Caco-2 (cell line): ENCODE measurements around the gene BTN1A1. TPM values are rescaled to one million over a fixed set of nuclear protein-coding genes. Genes with fewer than 3 reads are reported as not detected.

ENCODE experiments used
- BruUV-seq: library from RNA; stranded (reverse); fragments of 400-500 nt; replicated peaks from 2 replicates; lab custom pipeline; 2021; lab: Mats Ljungman, UMichigan
- CTCF ChIA-PET: fragments of 300-600 bp; sonication (Branson Sonifier 250); formaldehyde crosslinking; loops from one replicate; lab custom pipeline; 2022; ENCODE audit warnings: antibody characterized with exemption; lab: Charles Lee
- POLR2A ChIA-PET: fragments of 300-600 bp; sonication (Branson Sonifier 250); formaldehyde crosslinking; loops from one replicate; lab custom pipeline; 2022; ENCODE audit warnings: antibody characterized with exemption; lab: Charles Lee
- DNase-seq, 2 experiments: peaks; one replicate each; pipeline versions ENCODE4 v3.0.0 to v3.0.0-alpha.2; 2020 to 2022
- H3K27me3 ChIP-seq: replicated peaks from 2 replicates; pipeline ENCODE4 v1.6.0; 2011; ENCODE audit warnings: low read length; ENCODE audit not compliant: control insufficient read depth, insufficient read depth
- H3K36me3 ChIP-seq: 2 replicates; pipeline ENCODE4 v1.5.1; 2011; ENCODE audit warnings: low read length; ENCODE audit not compliant: control insufficient read depth, insufficient read depth
- H3K4me1 ChIP-seq: fragments of 250-450 bp; sonication (Bioruptor Pico); 2 replicates; pipeline ENCODE4 v1.5.1; 2020; ENCODE audit warnings: mild to moderate bottlenecking
- H3K4me3 ChIP-seq: 2 replicates; pipeline ENCODE4 v1.5.1; 2011; ENCODE audit warnings: low read depth, mild to moderate bottlenecking, control low read depth, low read length
- H3K9me3 ChIP-seq: fragments of 250-450 bp; sonication (Bioruptor Pico); 2 replicates; pipeline ENCODE4 v1.5.1; 2020; ENCODE audit warnings: mild to moderate bottlenecking, moderate library complexity
- H3K27ac Mint-ChIP-seq: one replicate; pipeline ENCODE4 v1.8.0; 2022; ENCODE audit warnings: mixed read lengths; ENCODE audit not compliant: unreplicated experiment
- H3K27me3 Mint-ChIP-seq: one replicate; pipeline ENCODE4 v1.8.0; 2022; ENCODE audit warnings: mixed read lengths; ENCODE audit not compliant: insufficient read depth, unreplicated experiment
- H3K36me3 Mint-ChIP-seq: one replicate; pipeline ENCODE4 v1.8.0; 2022; ENCODE audit warnings: mild to moderate bottlenecking, mixed read lengths; ENCODE audit not compliant: insufficient read depth, unreplicated experiment
- H3K4me1 Mint-ChIP-seq: one replicate; pipeline ENCODE4 v1.8.0; 2022; ENCODE audit warnings: low read depth, mixed read lengths; ENCODE audit not compliant: unreplicated experiment
- H3K4me3 Mint-ChIP-seq: one replicate; pipeline ENCODE4 v1.8.0; 2022; ENCODE audit warnings: mild to moderate bottlenecking, moderate library complexity, mixed read lengths; ENCODE audit not compliant: unreplicated experiment
- H3K9me3 Mint-ChIP-seq: one replicate; pipeline ENCODE4 v1.8.0; 2022; ENCODE audit warnings: mixed read lengths; ENCODE audit not compliant: unreplicated experiment
- CTCF ChIP-seq, 2 experiments: fragments of 200-600 bp in 1 of 2; IDR thresholded peaks; 1 replicate in 1 of 2; 2 replicates in 1 of 2; pipeline versions ENCODE4 v1.5.1 to v1.8.0; 2011 to 2022; ENCODE audit warnings: antibody characterized with exemption in 1 of 2, control low read depth in 1 of 2, inconsistent platforms in 1 of 2, low read depth in 1 of 2, low read length in 1 of 2, mild to moderate bottlenecking in 1 of 2, moderate library complexity in 1 of 2; ENCODE audit not compliant: insufficient read depth in 1 of 2, severe bottlenecking in 1 of 2, unreplicated experiment in 1 of 2
- intact Hi-C: fragments of 100-400 bp; cut with micrococcal nuclease; formaldehyde crosslinking; loops from one replicate; pipeline ENCODE4 v1.10.0; 2022; ENCODE audit not compliant: unreplicated experiment
- total RNA-seq: library from RNA; stranded (reverse); gene quantifications from 2 replicates; pipeline ENCODE4 v1.2.3, GENCODE V29; 2022

BTN1A1 gene
- total RNA-seq, 1 experiment from 2014 or later, result 7.3 TPM

GRCh38 chr6:26516481-26517427 is 16.7 kb downstream of the BTN1A1 start:
- H3K27ac Mint-ChIP-seq, result peak overlapping the region; percentile 86
- DNase-seq, result no peak
- Histone ChIP-seq H3K9me3 (no peaks in the 10 kb centered on the region), H3K4me1 (peaks cover 37% of the 10 kb centered on the region), H3K36me3 (no peaks in the 10 kb centered on the region; the same call in 1 of the 2 replicates), H3K4me3 (no peak overlapping the region), H3K27me3 (no peaks in the 10 kb centered on the region)
- ChIA-PET POLR2A (interaction anchor here (0.6 kb wide), 1 partner anchor 161 kb away, joined by 5 read pairs; no protein-coding TSS in a partner anchor), CTCF (no interaction called here)
- no TSS peak for BruUV-seq
- H3K27me3 Mint-ChIP-seq, result peaks cover 3% of the 10 kb centered on the region
- intact Hi-C loops, result no loop called here
- TF ChIP-seq CTCF (IDR thresholded peaks at IDR 0.05; ENCODE audit: insufficient read depth in 1 of 2, low read depth in 1 of 2, low read length in 1 of 2, severe bottlenecking in 1 of 2, unreplicated experiment in 1 of 2), result no peak
- H3K9me3 Mint-ChIP-seq, result no peaks in the 10 kb centered on the region
- peaks cover 18% of the 10 kb centered on the region for H3K36me3 Mint-ChIP-seq
- peaks cover 35% of the 10 kb centered on the region for H3K4me1 Mint-ChIP-seq
- H3K4me3 Mint-ChIP-seq, result no peak overlapping the region

- TF ChIP-seq CTCF (IDR thresholded peaks at IDR 0.05; ENCODE audit: insufficient read depth in 1 of 2, low read depth in 1 of 2, low read length in 1 of 2, severe bottlenecking in 1 of 2, unreplicated experiment in 1 of 2), result no peak
- H3K27ac Mint-ChIP-seq, result no peak overlapping the region
- CTCF ChIA-PET, result no interaction called here
- Histone ChIP-seq H3K36me3 (no peaks in the 10 kb centered on the region), H3K4me1 (peaks cover 27% of the 10 kb centered on the region), H3K9me3 (no peaks in the 10 kb centered on the region), H3K27me3 (no peaks in the 10 kb centered on the region), H3K4me3 (no peak overlapping the region)
- peaks cover 42% of the 10 kb centered on the region for H3K4me1 Mint-ChIP-seq
- no peak overlapping the region for H3K4me3 Mint-ChIP-seq
- peaks cover 3% of the 10 kb centered on the region for H3K27me3 Mint-ChIP-seq
- no peaks in the 10 kb centered on the region for H3K9me3 Mint-ChIP-seq
- H3K36me3 Mint-ChIP-seq, result peaks cover 22% of the 10 kb centered on the region
- BruUV-seq, result no TSS peak
- DNase-seq, result no peak
- intact Hi-C loops, result no loop called here
- POLR2A ChIA-PET, result no interaction called here
Measured at GRCh38 chr6:26519359-26519758, 19.3 kb downstream of the BTN1A1 start.

DNA sequence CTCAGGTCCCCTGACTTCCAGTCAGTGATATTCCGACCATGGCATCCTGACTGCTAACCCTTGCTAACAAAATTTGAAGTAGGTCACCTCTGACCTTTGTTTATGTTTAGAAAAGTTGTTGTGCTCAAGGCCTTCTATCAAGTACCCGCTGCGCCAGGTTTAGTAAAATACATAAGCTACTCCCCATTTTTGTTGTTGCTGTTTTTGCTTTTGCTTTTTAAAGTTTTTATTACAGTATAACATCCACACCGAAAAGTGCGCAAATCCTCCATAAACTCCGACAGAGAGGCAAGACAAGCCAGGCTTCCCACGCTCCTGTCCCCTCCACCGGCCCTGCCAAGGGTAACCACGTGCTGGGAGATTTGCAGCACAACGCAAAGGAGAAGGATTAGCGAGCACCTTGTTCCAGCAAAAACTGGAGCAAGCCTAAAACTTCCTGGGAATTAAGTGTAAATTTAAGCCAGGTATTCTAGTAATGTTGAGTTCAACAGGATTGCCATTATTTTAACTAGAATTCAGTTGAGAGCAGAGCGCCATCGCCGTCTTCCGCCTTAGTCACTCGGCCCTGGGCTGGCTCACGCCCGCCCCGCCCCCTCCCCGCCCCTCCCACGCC is 20.2 kb downstream of the BTN1A1 start:
- ChIA-PET CTCF (interaction anchor here (1.1 to 1.5 kb wide), 2 partner anchors 13 to 75 kb away, joined by 3 to 5 read pairs; no protein-coding TSS in a partner anchor), POLR2A (interaction anchor here (0.6 to 2.5 kb wide), 4 partner anchors 12 to 189 kb away, joined by 3 to 9 read pairs (median 5); no protein-coding TSS in a partner anchor)
- H3K9me3 ChIP-seq, result no peaks in the 10 kb centered on the region
- H3K27ac Mint-ChIP-seq, result peak overlapping the region; percentile 96
- peak overlapping the region; percentile 92 for H3K4me3 Mint-ChIP-seq
- no peaks in the 10 kb centered on the region for H3K36me3 ChIP-seq
- TF ChIP-seq CTCF (IDR thresholded peaks at IDR 0.05; ENCODE audit: insufficient read depth in 1 of 2, low read depth in 1 of 2, low read length in 1 of 2, severe bottlenecking in 1 of 2, unreplicated experiment in 1 of 2), result no peak
- no peaks in the 10 kb centered on the region for H3K27me3 ChIP-seq
- peaks cover 42% of the 10 kb centered on the region for H3K4me1 Mint-ChIP-seq
- H3K27me3 Mint-ChIP-seq, result peaks cover 3% of the 10 kb centered on the region
- TSS peak; percentile 96 for BruUV-seq
- intact Hi-C loops, result loop anchor here (5.0 kb wide), 1 partner anchor 47 kb away; no protein-coding TSS in a partner anchor
- H3K36me3 Mint-ChIP-seq, result peaks cover 22% of the 10 kb centered on the region
- peaks cover 17% of the 10 kb centered on the region for H3K4me1 ChIP-seq
- peak; percentile 63 to 67 for DNase-seq
- no peaks in the 10 kb centered on the region for H3K9me3 Mint-ChIP-seq
- H3K4me3 ChIP-seq, result peak overlapping the region; percentile 34
